GM12864 (cell line): ENCODE measurements around the gene REX1BD.
"Not testable (repeated sequence)": the region's sequence is repeated elsewhere in the genome, so short reads cannot be mapped to it uniquely, and the experiment has no call there.

Experiments
- DNase-seq: peaks from one replicate; pipeline ENCODE4 v3.0.0-alpha.2; 2011; ENCODE audit warnings: low read depth
- H3K4me3 ChIP-seq: 2 replicates; pipeline ENCODE4 v1.5.1; 2011; ENCODE audit warnings: mild to moderate bottlenecking, low read depth, low read length, control low read depth
- CTCF ChIP-seq: IDR thresholded peaks from 2 replicates; pipeline ENCODE4 v1.5.1; 2011; ENCODE audit warnings: low read depth, mild to moderate bottlenecking, moderate library complexity, low read length, control low read depth, inconsistent platforms; ENCODE audit errors: missing control alignments

Gene REX1BD

GRCh38 chr19:18590273-18591272 lies 2.0 kb downstream of the REX1BD start:
- no peak for DNase-seq
- H3K4me3 ChIP-seq, result no peak overlapping the region
- no peak for TF ChIP-seq CTCF

GRCh38 chr19:18591735-18592385 lies 3.3 kb downstream of the REX1BD start:
- no peak for DNase-seq
- no peak for TF ChIP-seq CTCF
- H3K4me3 ChIP-seq, result no peak overlapping the region

GRCh38 chr19:18592732-18593131 lies 4.1 kb downstream of the REX1BD start:
- DNase-seq, H3K4me3 ChIP-seq: not testable (repeated sequence)

GRCh38 chr19:18593367-18594095 lies 4.9 kb downstream of the REX1BD start:
- no peak overlapping the region for H3K4me3 ChIP-seq
- DNase-seq, result no peak
- TF ChIP-seq CTCF, result no peak

GRCh38 chr19:18594096-18594823 lies 5.7 kb downstream of the REX1BD start:
- no peak for DNase-seq
- H3K4me3 ChIP-seq, result peak overlapping the region; percentile 23

GRCh38 chr19:18594824-18595373 lies 6.3 kb downstream of the REX1BD start:
- no peak for DNase-seq
- H3K4me3 ChIP-seq, result no peak overlapping the region
- TF ChIP-seq CTCF, result no peak

More at GRCh38 chr19:18594096-18594823, 5.7 kb downstream of the REX1BD start:
- TF ChIP-seq CTCF, result peak; percentile 80
